Right lobe of liver (tissue), 6 donors: ENCODE measurements around the gene YIF1B. TPM values are rescaled to one million over a fixed set of nuclear protein-coding genes. Genes with fewer than 3 reads are reported as not detected.
A peak's percentile ranks its signal among the peaks of the same experiment; 100 is the strongest.
"Not testable (repeated sequence)": the region's sequence is repeated elsewhere in the genome, so short reads cannot be mapped to it uniquely, and the experiment has no call there.

Source experiments
- ATAC-seq, 4 donors: fragments of 200-7000 bp; cut with Tn5 transposase; one replicate each; pipeline ENCODE4 v1.9.1; 2020; ENCODE audit warnings: mild to moderate bottlenecking in 4 of 4, moderate library complexity in 4 of 4
- DNase-seq, 3 donors: peaks; one replicate each; pipeline ENCODE4 v3.0.0-alpha.2; 2020
- H3K27ac ChIP-seq, 3 donors: fragments of 200-600 bp; one replicate each; pipeline ENCODE4 v1.8.0; 2022
- H3K27me3 ChIP-seq, 2 donors: fragments of 200-600 bp; one replicate each; pipeline ENCODE4 v1.8.0; 2022
- H3K36me3 ChIP-seq, 4 donors: fragments of 200-600 bp; sonication (generic) in 1 of 4; one replicate each; pipeline versions ENCODE4 v1.5.1 to v1.8.0; 2017 to 2022; ENCODE audit warnings: control low read depth in 1 of 4
- H3K4me1 ChIP-seq, 4 donors: fragments of 200-600 bp; sonication (generic) in 1 of 4; one replicate each; pipeline versions ENCODE4 v1.5.1 to v1.8.0; 2017 to 2022; ENCODE audit warnings: control low read depth in 1 of 4
- H3K4me3 ChIP-seq, 3 donors: fragments of 200-600 bp; one replicate each; pipeline ENCODE4 v1.8.0; 2022
- H3K9me3 ChIP-seq, 4 donors: fragments of 200-600 bp; sonication (generic) in 1 of 4; one replicate each; pipeline versions ENCODE4 v1.5.1 to v1.8.0; 2017 to 2022; ENCODE audit warnings: control low read depth in 1 of 4
- POLR2A ChIP-seq: fragments of 450-650 bp; IDR thresholded peaks from one replicate; pipeline ENCODE4 v1.6.1; 2017; ENCODE audit warnings: antibody characterized with exemption, mild to moderate bottlenecking
- WGBS: methylation state at CpG from one replicate; pipeline ENCODE4 v1.1.6; 2018; ENCODE audit warnings: low coverage, low lambda C conversion rate; ENCODE audit not compliant: insufficient coverage; ENCODE audit errors: missing lambda C conversion rate; 5-methylcytosine and 5-hydroxymethylcytosine counted together
- intact Hi-C, 2 donors: fragments of 100-400 bp; cut with DNase I; formaldehyde crosslinking; loops; one replicate each; pipeline versions ENCODE4 v1.11.2 to v1.14.1; 2022
- small RNA-seq, 2 experiments: library from RNA; depleted of rRNA; stranded (forward); fragments of <200 nt; gene quantifications; one replicate each; pipeline ENCODE3, GENCODE V24; 2016
- total RNA-seq, 6 experiments: library from RNA; depleted of rRNA in 2 of 6; stranded (reverse); fragments of >200 nt in 2 of 6; fragmentation: NEBNext Ultra II Directional in 3 of 6; extraction: Animal tissue kit (Norgen Biotek cat#: 25700) in 3 of 6; gene quantifications; one replicate each; pipeline versions ENCODE4 v1.1.0 to v1.2.4, GENCODE V29; 2016 to 2023
- TF ChIP-seq, protein P1 (sequence below), 4 donors: fragments of 200-600 bp in 3 of 4; fragments of 450-650 bp in 1 of 4; IDR thresholded peaks; one replicate each; pipeline versions ENCODE4 v1.5.1 to v1.8.0; 2016 to 2022; ENCODE audit warnings: antibody characterized with exemption in 4 of 4, mild to moderate bottlenecking in 2 of 4
- donor health status: DM: no; HTN: yes; CAD: no.
- donor health status: DM: no; HTN: no; CAD: no.
- donor health status: DM: no; HTN: no; CAD: no.
- donor health status: DM: no; HTN: yes; CAD: no.
- donor health status: DM: no; HTN: yes; CAD: no.

YIF1B gene
- total RNA-seq, 6 experiments from 2014 or later: 26.3 to 69.7 (median 42.0) TPM

DNA sequence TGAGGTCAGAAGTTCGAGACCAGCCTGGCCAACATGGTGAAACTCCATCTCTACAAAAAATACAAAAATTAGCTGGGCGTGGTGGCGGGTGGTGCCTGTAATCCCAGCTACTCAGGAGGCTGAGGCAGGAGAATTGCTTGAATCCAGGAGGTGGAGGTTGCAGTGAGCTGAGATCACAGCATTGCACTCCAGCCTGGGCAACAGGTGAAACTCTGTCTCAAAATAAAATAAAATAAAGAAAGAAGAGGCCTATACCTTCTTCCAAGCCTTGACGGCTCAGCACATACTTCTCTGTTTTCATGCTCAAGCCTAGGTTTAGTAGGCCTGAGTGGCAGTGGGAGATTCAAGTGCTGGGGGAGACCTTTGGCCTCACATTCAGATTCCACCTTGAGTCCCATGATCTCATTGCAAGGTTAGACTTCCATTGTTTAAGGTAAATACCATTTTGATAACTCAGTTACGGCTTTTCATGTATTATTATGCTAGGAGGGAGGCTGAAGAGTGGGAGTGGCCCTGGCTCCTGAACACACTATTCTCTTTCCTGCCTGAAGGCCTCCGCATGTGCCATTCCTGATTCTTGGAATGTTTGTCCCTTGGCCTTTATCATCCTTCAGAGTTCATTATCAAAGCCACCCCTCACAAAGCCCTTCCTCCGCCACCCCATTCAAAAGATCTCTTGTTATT lies 53.0 kb downstream of the YIF1B start:
- intact Hi-C loops: no loop called here
- Histone ChIP-seq H3K27ac (no peak overlapping the region), H3K36me3 (no peaks in the 10 kb centered on the region), H3K4me1 (peaks cover 0 to 7% (median 0%) of the 10 kb centered on the region in 4 donors), H3K4me3 (no peak overlapping the region), H3K9me3 (no peaks in the 10 kb centered on the region), H3K27me3 (no peaks in the 10 kb centered on the region)
- TF ChIP-seq, protein P1, sequence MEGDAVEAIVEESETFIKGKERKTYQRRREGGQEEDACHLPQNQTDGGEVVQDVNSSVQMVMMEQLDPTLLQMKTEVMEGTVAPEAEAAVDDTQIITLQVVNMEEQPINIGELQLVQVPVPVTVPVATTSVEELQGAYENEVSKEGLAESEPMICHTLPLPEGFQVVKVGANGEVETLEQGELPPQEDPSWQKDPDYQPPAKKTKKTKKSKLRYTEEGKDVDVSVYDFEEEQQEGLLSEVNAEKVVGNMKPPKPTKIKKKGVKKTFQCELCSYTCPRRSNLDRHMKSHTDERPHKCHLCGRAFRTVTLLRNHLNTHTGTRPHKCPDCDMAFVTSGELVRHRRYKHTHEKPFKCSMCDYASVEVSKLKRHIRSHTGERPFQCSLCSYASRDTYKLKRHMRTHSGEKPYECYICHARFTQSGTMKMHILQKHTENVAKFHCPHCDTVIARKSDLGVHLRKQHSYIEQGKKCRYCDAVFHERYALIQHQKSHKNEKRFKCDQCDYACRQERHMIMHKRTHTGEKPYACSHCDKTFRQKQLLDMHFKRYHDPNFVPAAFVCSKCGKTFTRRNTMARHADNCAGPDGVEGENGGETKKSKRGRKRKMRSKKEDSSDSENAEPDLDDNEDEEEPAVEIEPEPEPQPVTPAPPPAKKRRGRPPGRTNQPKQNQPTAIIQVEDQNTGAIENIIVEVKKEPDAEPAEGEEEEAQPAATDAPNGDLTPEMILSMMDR (IDR thresholded peaks at IDR 0.05): no peak
- WGBS: 99% methylated on average over 6 of the region's 7 CpGs
- ATAC-seq (no peak), DNase-seq (no peak)

DNA sequence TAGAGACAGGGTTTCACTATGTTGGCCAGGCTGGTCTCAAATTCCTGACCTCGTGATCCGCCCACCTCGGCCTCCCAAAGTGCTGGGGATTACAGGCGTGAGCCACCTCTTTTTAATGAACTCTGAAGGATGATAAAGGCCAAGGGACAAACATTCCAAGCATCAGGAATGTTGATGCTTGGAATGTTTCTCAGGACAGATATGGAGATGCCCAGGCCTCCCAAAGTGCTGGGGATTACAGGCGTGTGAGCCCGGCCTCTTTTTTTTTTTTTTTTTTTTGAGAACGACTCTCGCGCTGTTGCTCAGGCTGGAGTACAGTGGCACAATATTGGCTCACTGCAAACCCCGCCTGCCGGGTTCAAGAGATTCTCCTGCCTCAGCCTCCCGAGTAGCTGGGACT lies 53.8 kb downstream of the YIF1B start:
- H3K27ac ChIP-seq, H3K36me3 ChIP-seq, ATAC-seq, H3K27me3 ChIP-seq, H3K4me1 ChIP-seq, H3K4me3 ChIP-seq, H3K9me3 ChIP-seq, DNase-seq, intact Hi-C loops: not testable (repeated sequence)
- 90% methylated on average over 6 of the region's 12 CpGs for WGBS

DNA sequence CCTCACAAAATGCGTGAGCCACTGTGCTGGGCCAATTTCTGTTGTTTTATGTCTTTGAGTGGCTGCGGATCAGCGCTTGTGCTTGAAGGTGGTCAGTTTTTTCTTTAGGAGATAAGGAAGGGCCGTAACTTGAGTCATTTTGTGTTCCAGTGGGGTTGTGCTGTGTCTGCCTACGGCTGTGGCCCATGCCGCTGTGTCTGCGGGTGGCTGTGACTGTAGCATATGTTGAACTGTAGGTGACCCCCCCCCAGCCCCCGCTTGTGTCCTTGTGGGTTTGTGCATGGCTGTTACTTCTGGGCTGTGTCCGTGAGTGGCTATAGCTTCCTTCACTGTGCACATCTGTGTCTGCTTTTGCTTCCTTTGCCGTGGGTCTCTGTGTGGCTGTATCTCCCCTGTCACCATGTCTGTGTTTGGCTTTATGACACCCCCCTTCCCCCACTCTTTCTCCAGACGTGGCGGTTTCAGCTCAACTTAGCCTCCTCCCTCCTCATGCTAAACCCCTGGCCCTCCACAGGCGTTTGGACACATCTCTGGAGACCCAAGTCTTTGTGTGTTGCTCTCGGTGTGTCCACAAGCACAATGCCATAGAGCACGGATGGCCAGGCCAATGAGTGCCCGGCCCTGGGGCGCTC lies 60.2 kb downstream of the YIF1B start:
- Histone ChIP-seq H3K27ac (peak overlapping the region; percentile 33 to 60 (median 36)), H3K36me3 (no peaks in the 10 kb centered on the region), H3K9me3 (no peaks in the 10 kb centered on the region), H3K27me3 (no peaks in the 10 kb centered on the region), H3K4me1 (peaks cover 0 to 4% (median 0%) of the 10 kb centered on the region in 4 donors), H3K4me3 (peak overlapping the region; percentile 34 to 48 (median 36))
- ATAC-seq (peak in 2 of 4 donors; percentile 3 to 12), DNase-seq (no peak)
- TF ChIP-seq, protein P1 (IDR thresholded peaks at IDR 0.05): no peak
- TF ChIP-seq POLR2A: no peak
- intact Hi-C loops: no loop called here
- WGBS: 60% methylated on average over 6 of the region's 17 CpGs

DNA sequence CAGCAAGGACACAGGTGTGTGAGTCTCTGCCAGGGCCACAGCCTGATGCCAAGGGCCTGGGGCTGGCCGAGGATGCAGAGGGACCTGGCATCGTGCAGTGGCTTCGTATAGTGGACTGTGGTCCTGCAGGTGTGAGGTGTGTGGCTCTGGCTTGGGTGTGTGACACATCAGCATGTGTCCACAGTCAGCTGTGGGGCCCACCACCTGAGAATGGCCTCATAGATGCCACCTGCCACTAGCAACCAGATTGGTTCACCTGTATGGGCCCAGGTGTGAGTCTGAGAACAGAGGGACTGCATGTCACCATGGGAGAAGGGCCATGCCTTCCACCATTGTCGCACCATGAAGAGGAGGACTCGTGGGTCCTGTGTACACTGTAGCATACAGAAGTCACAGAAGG lies 62.0 kb downstream of the YIF1B start:
- peak overlapping the region; percentile 40 to 60 (median 53) for H3K27ac ChIP-seq
- no peaks in the 10 kb centered on the region for H3K9me3 ChIP-seq
- H3K4me3 ChIP-seq: peak overlapping the region in 1 of 3 donors; percentile 4
- H3K4me1 ChIP-seq: peaks cover 0 to 10% (median 0%) of the 10 kb centered on the region in 4 donors
- no peak for DNase-seq
- 75% methylated on average over 2 of the region's 5 CpGs for WGBS
- intact Hi-C loops: loop anchor here in 1 of 2 donors (5.0 kb wide), 1 partner anchor 74 kb away; no protein-coding TSS in a partner anchor
- H3K27me3 ChIP-seq: no peaks in the 10 kb centered on the region
- TF ChIP-seq, protein P1 (IDR thresholded peaks at IDR 0.05): no peak
- TF ChIP-seq POLR2A: no peak
- ATAC-seq: no peak
- no peaks in the 10 kb centered on the region for H3K36me3 ChIP-seq

Small RNA genes lying within 50 kb of the gene (small RNA-seq; reads per million reads assigned to genes)
- gene RF00019: 0 reads per million in 2 experiments

Other genes with a start within 250 kb of the YIF1B start
- gene DPF1, start 91.7 kb downstream of the YIF1B start, total RNA-seq: not detected
- 1 to 10 TPM; 2.7 to 8.7 (median 6.7) TPM for gene PPP1R14A, start 59.6 kb downstream of the YIF1B start, total RNA-seq
- gene SPINT2, start 51.4 kb downstream of the YIF1B start, total RNA-seq: 10 to 100 TPM in 1 of 6 experiments, 1 to 10 TPM in 5; 3.5 to 19.1 (median 6.2) TPM
- 1 to 10 TPM in 1 of 6 experiments, not detected in 5; 1.8 TPM for gene C19orf33, start 11.7 kb downstream of the YIF1B start, total RNA-seq
- 1 to 10 TPM; 1.1 to 3.1 (median 2.2) TPM for gene KCNK6, start 3.9 kb upstream of the YIF1B start, total RNA-seq
- gene CATSPERG, start 19.9 kb upstream of the YIF1B start, total RNA-seq: 1 to 10 TPM in 4 of 6 experiments, under 1 TPM in 1, not detected in 1; 0.69 to 4.4 (median 2.4) TPM
- gene PSMD8, start 58.6 kb upstream of the YIF1B start, total RNA-seq: 100 to 1,000 TPM in 2 of 6 experiments, 10 to 100 TPM in 4; 69.2 to 181 (median 75.2) TPM
- gene GGN, start 72.1 kb upstream of the YIF1B start, total RNA-seq: not detected
- under 1 TPM in 4 of 6 experiments, not detected in 2; 0.12 to 0.37 (median 0.22) TPM for gene SPRED3, start 72.8 kb upstream of the YIF1B start, total RNA-seq
- gene FAM98C, start 87.1 kb upstream of the YIF1B start, total RNA-seq: 10 to 100 TPM in 3 of 6 experiments, 1 to 10 TPM in 3; 7.6 to 19.8 (median 9.8) TPM
- gene RASGRP4, start 110.3 kb upstream of the YIF1B start, total RNA-seq: 1 to 10 TPM in 2 of 6 experiments, under 1 TPM in 4; 0.77 to 1.5 (median 0.93) TPM
- gene RYR1, start 117.7 kb upstream of the YIF1B start, total RNA-seq: 1 to 10 TPM in 1 of 6 experiments, under 1 TPM in 5; 0.12 to 1.1 (median 0.49) TPM